ENCODE data around the gene VWA5B2.

- TF ChIP-seq GATA3 (IDR thresholded peaks at IDR 0.05; ENCODE audit: low read depth, low read length) (no peak), GATA2 (IDR thresholded peaks at IDR 0.05; ENCODE audit: low read depth, low read length) (no peak)
Observed at GRCh38 chr3:184239221-184239620, 9.8 kb downstream of the VWA5B2 start.
